ENCODE results near the gene MAP7. TPM values are rescaled to one million over a fixed set of nuclear protein-coding genes. Genes with fewer than 3 reads are reported as not detected.

The MAP7 gene
- total RNA-seq, 6 experiments from 2014 or later = 0.14 to 0.65 (median 0.51) TPM

DNA sequence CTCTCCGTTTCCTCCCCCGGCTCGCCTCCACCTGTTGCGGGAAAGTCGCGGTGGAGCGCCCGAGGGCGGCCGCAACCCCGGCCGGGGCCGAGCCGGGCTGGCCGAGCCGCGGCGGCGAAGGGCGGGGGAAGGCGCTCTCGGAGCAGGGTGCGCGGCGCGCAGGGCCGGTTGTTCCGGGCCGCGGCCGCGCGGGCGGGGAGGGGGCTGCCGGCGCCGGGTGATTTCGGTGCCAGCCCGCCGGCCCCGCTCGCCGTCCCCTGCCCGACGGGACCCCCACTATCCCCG, 235 bp downstream of the MAP7 start:
- TF ChIP-seq CTCF (IDR thresholded peaks at IDR 0.05) = no peak
- H3K36me3 Mint-ChIP-seq (ENCODE audit: low read depth) = no peaks in the 10 kb centered on the region
- H3K27me3 Mint-ChIP-seq (ENCODE audit: insufficient read depth) = peaks cover 16% of the 10 kb centered on the region
- no peak overlapping the region for H3K4me3 Mint-ChIP-seq
- no peaks in the 10 kb centered on the region; the same call in 1 of the 2 replicates for H3K4me1 Mint-ChIP-seq (ENCODE audit: low read depth)
- H3K27ac Mint-ChIP-seq = no peak overlapping the region
- DNase-seq = no peak
- no peaks in the 10 kb centered on the region for H3K9me3 Mint-ChIP-seq

DNA sequence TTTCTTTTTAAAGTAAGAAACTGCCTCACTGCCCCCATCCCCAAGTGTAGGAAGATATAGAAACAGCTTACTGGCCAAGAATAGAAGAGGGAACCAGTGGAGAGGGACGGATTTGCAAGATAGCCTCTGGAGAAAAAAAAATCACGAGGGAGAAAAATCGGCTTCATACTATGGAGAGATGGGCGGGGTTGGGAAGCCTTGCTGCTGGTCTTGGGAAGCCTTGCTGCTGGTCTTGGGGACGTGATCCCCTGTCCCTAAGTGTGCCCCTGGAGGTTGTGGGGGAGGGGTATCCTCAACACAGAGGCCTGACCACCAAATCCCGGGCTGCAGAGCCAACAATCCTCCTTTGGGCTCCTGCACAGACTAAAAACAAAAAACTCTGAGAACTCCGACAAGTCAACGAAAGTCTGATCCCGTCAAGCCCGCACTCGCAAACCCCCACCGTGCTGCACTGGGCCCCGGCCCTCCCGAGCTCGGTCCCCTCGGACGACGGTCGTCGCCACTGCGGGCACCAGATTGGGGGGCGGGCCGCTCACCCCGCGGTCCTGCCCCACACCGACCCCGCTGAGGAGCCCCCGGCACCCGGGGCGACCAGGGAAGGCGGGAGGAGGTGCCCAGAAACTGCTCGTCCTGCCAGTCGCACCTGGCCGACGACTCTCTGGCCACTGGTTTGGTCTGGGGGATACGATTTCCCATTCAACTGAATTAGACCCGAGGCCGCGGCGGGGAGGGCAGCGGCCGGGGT, 750 bp downstream of the MAP7 start:
- Mint-ChIP-seq H3K4me1 (ENCODE audit: low read depth) (no peaks in the 10 kb centered on the region; the same call in 1 of the 2 replicates), H3K27ac (no peak overlapping the region), H3K4me3 (peak overlapping the region; percentile 68), H3K36me3 (ENCODE audit: low read depth) (no peaks in the 10 kb centered on the region), H3K9me3 (no peaks in the 10 kb centered on the region), H3K27me3 (ENCODE audit: insufficient read depth) (peaks cover 18% of the 10 kb centered on the region)
- no peak for DNase-seq
- no peak for TF ChIP-seq CTCF (IDR thresholded peaks at IDR 0.05)

GRCh38 chr6:136548582-136549299, 1.5 kb downstream of the MAP7 start:
- no peak for DNase-seq
- TF ChIP-seq CTCF (IDR thresholded peaks at IDR 0.05) = no peak
- Mint-ChIP-seq H3K27me3 (ENCODE audit: insufficient read depth) (peaks cover 22% of the 10 kb centered on the region), H3K4me3 (peak overlapping the region; percentile 68), H3K9me3 (no peaks in the 10 kb centered on the region), H3K36me3 (ENCODE audit: low read depth) (no peaks in the 10 kb centered on the region), H3K4me1 (ENCODE audit: low read depth) (no peaks in the 10 kb centered on the region; the same call in 1 of the 2 replicates), H3K27ac (no peak overlapping the region)

DNA sequence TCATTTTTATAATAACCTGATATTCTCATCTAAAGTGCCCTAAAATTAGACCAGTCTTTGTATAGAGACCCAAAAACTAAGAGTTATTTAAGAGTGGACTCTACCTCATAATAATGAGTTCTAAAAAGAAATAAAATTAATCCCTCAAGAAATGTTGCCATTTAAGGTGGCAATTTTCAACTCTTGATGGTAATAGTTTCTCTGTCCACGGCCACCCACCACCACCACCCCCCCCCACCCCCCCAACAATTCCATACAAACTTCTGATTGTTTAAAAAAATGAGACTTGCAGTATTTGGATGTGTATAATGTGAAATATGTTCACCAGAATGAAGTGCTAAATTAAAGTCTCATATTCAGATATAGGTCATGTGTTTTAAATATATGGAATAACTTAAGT, 2.4 kb downstream of the MAP7 start:
- H3K27ac Mint-ChIP-seq = no peak overlapping the region
- DNase-seq = no peak
- H3K4me3 Mint-ChIP-seq = no peak overlapping the region
- H3K27me3 Mint-ChIP-seq (ENCODE audit: insufficient read depth) = peaks cover 22% of the 10 kb centered on the region
- no peaks in the 10 kb centered on the region for H3K36me3 Mint-ChIP-seq (ENCODE audit: low read depth)
- TF ChIP-seq CTCF (IDR thresholded peaks at IDR 0.05) = no peak
- no peaks in the 10 kb centered on the region; the same call in 1 of the 2 replicates for H3K4me1 Mint-ChIP-seq (ENCODE audit: low read depth)
- no peaks in the 10 kb centered on the region for H3K9me3 Mint-ChIP-seq

DNA sequence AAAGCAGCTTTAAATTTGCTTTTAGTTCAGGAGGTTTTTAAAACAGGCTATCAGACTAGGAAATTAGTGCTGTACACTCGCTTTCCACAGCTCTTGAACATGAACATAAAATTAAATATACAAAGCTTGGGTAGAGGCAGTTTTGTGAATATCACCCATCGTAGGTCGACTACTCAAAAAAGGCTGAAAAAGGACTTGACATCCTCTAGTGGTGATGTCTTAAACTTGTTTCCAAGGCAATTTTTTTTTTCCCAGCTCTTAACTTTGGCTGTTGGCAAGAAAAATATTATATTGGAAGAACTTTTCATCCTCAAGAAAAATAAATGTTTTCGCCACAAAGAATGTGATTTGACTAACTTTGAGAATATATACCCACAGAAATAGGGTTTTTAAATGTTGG, 2.9 kb downstream of the MAP7 start:
- Mint-ChIP-seq H3K36me3 (ENCODE audit: low read depth) (no peaks in the 10 kb centered on the region), H3K4me3 (no peak overlapping the region), H3K4me1 (ENCODE audit: low read depth) (no peaks in the 10 kb centered on the region; the same call in 1 of the 2 replicates), H3K27ac (no peak overlapping the region), H3K9me3 (no peaks in the 10 kb centered on the region), H3K27me3 (ENCODE audit: insufficient read depth) (peaks cover 22% of the 10 kb centered on the region)
- peak; percentile 78 for TF ChIP-seq CTCF (IDR thresholded peaks at IDR 0.05)
- peak; percentile 32 for DNase-seq

All from HFFc6 (cell line).